ENCODE measurements around the gene SMYD3. TPM values are rescaled to one million over a fixed set of nuclear protein-coding genes. Genes with fewer than 3 reads are reported as not detected.

Gene SMYD3
- total and polyA plus RNA-seq, 10 of the 15 experiments (the other 5 are each of a cell fraction or from before 2014, with no cell fraction given): 18.3 to 54.0 (median 24.8) TPM

DNA sequence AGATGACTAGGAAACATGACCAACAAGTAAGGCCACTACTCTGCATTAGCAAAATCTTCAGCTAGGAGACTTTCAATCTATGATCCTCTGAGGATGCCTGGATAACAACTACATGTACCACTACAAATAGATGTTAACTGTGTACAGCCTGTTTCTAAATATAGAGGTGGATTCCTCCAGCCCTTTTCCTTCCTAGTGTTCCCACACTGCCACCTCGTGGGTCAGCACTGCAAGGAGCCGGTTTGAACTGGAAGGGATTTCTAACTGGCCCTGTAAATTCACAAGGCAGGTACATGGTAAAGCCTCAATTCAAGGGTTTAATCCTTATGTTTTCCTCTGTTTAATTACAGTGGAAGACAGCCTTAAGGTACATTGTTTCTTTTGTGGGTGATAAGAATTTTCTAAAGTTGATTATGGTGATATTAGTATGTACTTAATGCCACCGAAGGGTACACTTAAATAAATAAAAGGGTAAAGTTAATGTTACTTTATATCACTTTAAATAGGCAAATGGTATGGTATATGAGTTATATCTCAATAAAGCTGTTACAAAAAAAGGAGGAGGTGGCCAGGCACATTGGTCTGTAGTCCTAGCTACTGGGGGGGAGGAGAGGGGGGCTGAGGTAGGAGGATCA lies 14.4 kb downstream of the SMYD3 start (continued):
- TF ChIP-seq HCFC1 (IDR thresholded peaks at IDR 0.05; ENCODE audit: low read length) (no peak), RB1 (IDR thresholded peaks at IDR 0.05; ENCODE audit: borderline replicate concordance) (no peak), SMAD5 (IDR thresholded peaks at IDR 0.05; ENCODE audit: low read depth) (no peak), CHD2 (IDR thresholded peaks at IDR 0.05; ENCODE audit: borderline replicate concordance, low read depth, low read length) (no peak), SIN3A (IDR thresholded peaks at IDR 0.05; ENCODE audit: low read depth, low read length) (no peak), EGR1 (IDR thresholded peaks at IDR 0.05; ENCODE audit: borderline replicate concordance in 1 of 2, low read depth in 2 of 2, low read length in 2 of 2) (no peak), POLR2A (IDR thresholded peaks at IDR 0.05; ENCODE audit: low read depth, low read length) (no peak), EP300 (IDR thresholded peaks at IDR 0.05; ENCODE audit: borderline replicate concordance in 1 of 2, control insufficient read depth in 1 of 2, low read depth in 2 of 2, low read length in 2 of 2) (no peak), NR2F1 (conservative IDR thresholded peaks at IDR 0.05) (no peak), RAD21 (IDR thresholded peaks at IDR 0.05; ENCODE audit: insufficient read depth, low read depth, low read length) (peak; percentile 87), RBBP5 (conservative IDR thresholded peaks at IDR 0.05) (no peak), SREBF2 (IDR thresholded peaks at IDR 0.05; ENCODE audit: low read length) (no peak), ZBED1 (IDR thresholded peaks at IDR 0.05; ENCODE audit: borderline replicate concordance) (no peak), RCOR1 (conservative IDR thresholded peaks at IDR 0.05; ENCODE audit: low read depth, low read length) (no peak), CHD4 (IDR thresholded peaks at IDR 0.05) (no peak), ETV6 (conservative IDR thresholded peaks at IDR 0.05 in 1 of 2, IDR thresholded peaks at IDR 0.05 in 1 of 2; ENCODE audit: borderline replicate concordance in 1 of 2, low read depth in 1 of 2) (no peak), MEF2A (IDR thresholded peaks at IDR 0.05; ENCODE audit: insufficient read depth, low read depth, low read length) (peak; percentile 61; the same call in 1 of the 2 replicates), IKZF2 (IDR thresholded peaks at IDR 0.05) (no peak)
- TF ChIP-seq, protein P1, sequence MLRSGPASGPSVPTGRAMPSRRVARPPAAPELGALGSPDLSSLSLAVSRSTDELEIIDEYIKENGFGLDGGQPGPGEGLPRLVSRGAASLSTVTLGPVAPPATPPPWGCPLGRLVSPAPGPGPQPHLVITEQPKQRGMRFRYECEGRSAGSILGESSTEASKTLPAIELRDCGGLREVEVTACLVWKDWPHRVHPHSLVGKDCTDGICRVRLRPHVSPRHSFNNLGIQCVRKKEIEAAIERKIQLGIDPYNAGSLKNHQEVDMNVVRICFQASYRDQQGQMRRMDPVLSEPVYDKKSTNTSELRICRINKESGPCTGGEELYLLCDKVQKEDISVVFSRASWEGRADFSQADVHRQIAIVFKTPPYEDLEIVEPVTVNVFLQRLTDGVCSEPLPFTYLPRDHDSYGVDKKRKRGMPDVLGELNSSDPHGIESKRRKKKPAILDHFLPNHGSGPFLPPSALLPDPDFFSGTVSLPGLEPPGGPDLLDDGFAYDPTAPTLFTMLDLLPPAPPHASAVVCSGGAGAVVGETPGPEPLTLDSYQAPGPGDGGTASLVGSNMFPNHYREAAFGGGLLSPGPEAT (IDR thresholded peaks at IDR 0.05; ENCODE audit: low read depth): no peak
- TF ChIP-seq, protein P2, sequence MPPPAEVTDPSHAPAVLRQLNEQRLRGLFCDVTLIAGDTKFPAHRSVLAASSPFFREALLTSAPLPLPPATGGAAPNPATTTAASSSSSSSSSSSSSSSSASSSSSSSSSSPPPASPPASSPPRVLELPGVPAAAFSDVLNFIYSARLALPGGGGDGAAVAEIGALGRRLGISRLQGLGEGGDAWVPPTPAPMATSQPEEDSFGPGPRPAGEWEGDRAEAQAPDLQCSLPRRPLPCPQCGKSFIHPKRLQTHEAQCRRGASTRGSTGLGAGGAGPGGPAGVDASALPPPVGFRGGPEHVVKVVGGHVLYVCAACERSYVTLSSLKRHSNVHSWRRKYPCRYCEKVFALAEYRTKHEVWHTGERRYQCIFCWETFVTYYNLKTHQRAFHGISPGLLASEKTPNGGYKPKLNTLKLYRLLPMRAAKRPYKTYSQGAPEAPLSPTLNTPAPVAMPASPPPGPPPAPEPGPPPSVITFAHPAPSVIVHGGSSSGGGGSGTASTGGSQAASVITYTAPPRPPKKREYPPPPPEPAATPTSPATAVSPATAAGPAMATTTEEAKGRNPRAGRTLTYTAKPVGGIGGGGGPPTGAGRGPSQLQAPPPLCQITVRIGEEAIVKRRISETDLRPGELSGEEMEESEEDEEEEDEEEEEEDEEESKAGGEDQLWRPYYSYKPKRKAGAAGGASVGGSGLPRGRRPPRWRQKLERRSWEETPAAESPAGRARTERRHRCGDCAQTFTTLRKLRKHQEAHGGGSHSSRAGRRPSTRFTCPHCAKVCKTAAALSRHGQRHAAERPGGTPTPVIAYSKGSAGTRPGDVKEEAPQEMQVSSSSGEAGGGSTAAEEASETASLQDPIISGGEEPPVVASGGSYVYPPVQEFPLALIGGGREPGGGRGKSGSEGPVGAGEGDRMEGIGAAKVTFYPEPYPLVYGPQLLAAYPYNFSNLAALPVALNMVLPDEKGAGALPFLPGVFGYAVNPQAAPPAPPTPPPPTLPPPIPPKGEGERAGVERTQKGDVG (CRISPR knock-in tag; IDR thresholded peaks at IDR 0.05): no peak
- TF ChIP-seq, protein P3, sequence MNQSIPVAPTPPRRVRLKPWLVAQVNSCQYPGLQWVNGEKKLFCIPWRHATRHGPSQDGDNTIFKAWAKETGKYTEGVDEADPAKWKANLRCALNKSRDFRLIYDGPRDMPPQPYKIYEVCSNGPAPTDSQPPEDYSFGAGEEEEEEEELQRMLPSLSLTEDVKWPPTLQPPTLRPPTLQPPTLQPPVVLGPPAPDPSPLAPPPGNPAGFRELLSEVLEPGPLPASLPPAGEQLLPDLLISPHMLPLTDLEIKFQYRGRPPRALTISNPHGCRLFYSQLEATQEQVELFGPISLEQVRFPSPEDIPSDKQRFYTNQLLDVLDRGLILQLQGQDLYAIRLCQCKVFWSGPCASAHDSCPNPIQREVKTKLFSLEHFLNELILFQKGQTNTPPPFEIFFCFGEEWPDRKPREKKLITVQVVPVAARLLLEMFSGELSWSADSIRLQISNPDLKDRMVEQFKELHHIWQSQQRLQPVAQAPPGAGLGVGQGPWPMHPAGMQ (IDR thresholded peaks at IDR 0.05; ENCODE audit: borderline replicate concordance): no peak
- TF ChIP-seq, protein P4, sequence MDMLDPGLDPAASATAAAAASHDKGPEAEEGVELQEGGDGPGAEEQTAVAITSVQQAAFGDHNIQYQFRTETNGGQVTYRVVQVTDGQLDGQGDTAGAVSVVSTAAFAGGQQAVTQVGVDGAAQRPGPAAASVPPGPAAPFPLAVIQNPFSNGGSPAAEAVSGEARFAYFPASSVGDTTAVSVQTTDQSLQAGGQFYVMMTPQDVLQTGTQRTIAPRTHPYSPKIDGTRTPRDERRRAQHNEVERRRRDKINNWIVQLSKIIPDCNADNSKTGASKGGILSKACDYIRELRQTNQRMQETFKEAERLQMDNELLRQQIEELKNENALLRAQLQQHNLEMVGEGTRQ (IDR thresholded peaks at IDR 0.05; ENCODE audit: borderline replicate concordance, low read depth, low read length): no peak
- TF ChIP-seq, protein P5, sequence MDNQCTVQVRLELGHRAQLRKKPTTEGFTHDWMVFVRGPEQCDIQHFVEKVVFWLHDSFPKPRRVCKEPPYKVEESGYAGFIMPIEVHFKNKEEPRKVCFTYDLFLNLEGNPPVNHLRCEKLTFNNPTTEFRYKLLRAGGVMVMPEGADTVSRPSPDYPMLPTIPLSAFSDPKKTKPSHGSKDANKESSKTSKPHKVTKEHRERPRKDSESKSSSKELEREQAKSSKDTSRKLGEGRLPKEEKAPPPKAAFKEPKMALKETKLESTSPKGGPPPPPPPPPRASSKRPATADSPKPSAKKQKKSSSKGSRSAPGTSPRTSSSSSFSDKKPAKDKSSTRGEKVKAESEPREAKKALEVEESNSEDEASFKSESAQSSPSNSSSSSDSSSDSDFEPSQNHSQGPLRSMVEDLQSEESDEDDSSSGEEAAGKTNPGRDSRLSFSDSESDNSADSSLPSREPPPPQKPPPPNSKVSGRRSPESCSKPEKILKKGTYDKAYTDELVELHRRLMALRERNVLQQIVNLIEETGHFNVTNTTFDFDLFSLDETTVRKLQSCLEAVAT (IDR thresholded peaks at IDR 0.05): no peak
